ENCODE data around the gene NMBR. TPM values are rescaled to one million over a fixed set of nuclear protein-coding genes. Genes with fewer than 3 reads are reported as not detected.

Gene NMBR
- total and polyA plus RNA-seq, 2 of the 8 experiments (the other 6 are each of a cell fraction or from before 2014, with no cell fraction given): 0.08 TPM; not detected in 1

- Histone ChIP-seq H2BK120ac (replicated peaks; ENCODE audit: low read depth, low read length) (no peak overlapping the region), H3K23me2 (ENCODE audit: low read depth, low read length) (no peaks in the 10 kb centered on the region), H2BK20ac (ENCODE audit: low read length) (no peak overlapping the region), H3K79me2 (ENCODE audit: control insufficient read depth in 1 of 2, insufficient read depth in 2 of 2, low read length in 2 of 2) (no peaks in the 10 kb centered on the region), H3K36me3 (ENCODE audit: control insufficient read depth in 2 of 4, insufficient read depth in 4 of 4, low read length in 3 of 4) (no peaks in the 10 kb centered on the region), H4K5ac (ENCODE audit: insufficient read length, low read depth, low read length) (no peak overlapping the region), H3K14ac (ENCODE audit: insufficient read length) (no peak overlapping the region), H2BK5ac (ENCODE audit: low read depth, low read length) (no peak overlapping the region), H3K4me3 (ENCODE audit: extremely low read depth in 1 of 4, insufficient read depth in 2 of 4, low read depth in 3 of 4, low read length in 4 of 4) (no peak overlapping the region), H3K79me1 (ENCODE audit: low read depth, low read length) (no peaks in the 10 kb centered on the region), H3K18ac (ENCODE audit: extremely low read depth, low read length) (no peak overlapping the region), H2AK5ac (ENCODE audit: low read depth, low read length) (no peak overlapping the region), H3K56ac (replicated peaks; ENCODE audit: insufficient read length, low read depth, low read length) (no peak overlapping the region), H3K9me3 (ENCODE audit: insufficient read depth in 2 of 2, low read depth in 1 of 2, low read length in 1 of 2) (no peaks in the 10 kb centered on the region), H3K27ac (ENCODE audit: low read depth, low read length) (no peak overlapping the region), H4K20me1 (replicated peaks in 1 of 2; ENCODE audit: control insufficient read depth in 1 of 2, insufficient read depth in 2 of 2, low read length in 2 of 2) (no peaks in the 10 kb centered on the region), H3K4me2 (ENCODE audit: insufficient read depth in 1 of 2, low read depth in 2 of 2, low read length in 2 of 2) (no peak overlapping the region), H2BK12ac (ENCODE audit: low read depth, low read length) (no peak overlapping the region), H2BK15ac (ENCODE audit: low read length) (no peak overlapping the region), H3K9ac (replicated peaks in 1 of 4; ENCODE audit: extremely low read depth in 1 of 4, low read depth in 3 of 4, low read length in 3 of 4) (no peak overlapping the region), H3K23ac (ENCODE audit: insufficient read length) (no peak overlapping the region), H2AFZ (ENCODE audit: low read length) (no peak overlapping the region), H3K4ac (replicated peaks; ENCODE audit: insufficient read length, low read depth, low read length) (no peak overlapping the region), H3K27me3 (replicated peaks in 1 of 4; ENCODE audit: control insufficient read depth in 3 of 4, extremely low read depth in 1 of 4, insufficient read depth in 3 of 4, low read length in 3 of 4) (no peaks in the 10 kb centered on the region), H4K91ac (replicated peaks; ENCODE audit: insufficient read length, low read length) (no peak overlapping the region), H4K8ac (ENCODE audit: extremely low read depth, insufficient read depth, low read length) (no peak overlapping the region), H3K4me1 (replicated peaks in 1 of 4; ENCODE audit: control insufficient read depth in 3 of 4, insufficient read depth in 4 of 4, low read length in 3 of 4) (no peaks in the 10 kb centered on the region)
- POLR2A ChIA-PET (ENCODE audit: partially characterized antibody): no interaction called here
- 84% methylated on average over 3 of the region's 3 CpGs; no CpG with 5 or more reads in 1 of the 2 experiments for WGBS, 2 experiments (ENCODE audit: extremely low coverage in 1 of 2, insufficient coverage in 1 of 2, insufficient read length in 1 of 2, insufficient replicate concordance in 2 of 2, low coverage in 1 of 2, low lambda C conversion rate in 2 of 2, missing lambda C conversion rate in 1 of 2)
- FAIRE-seq: no peak
- DNase-seq (ENCODE audit: low read depth in 1 of 2, low spot score in 2 of 2): no peak
- CTCF ChIA-PET (ENCODE audit: partially characterized antibody): interaction anchor here (0.6 to 1.5 kb wide), 5 partner anchors 9 to 105 kb away, joined by 3 to 6 read pairs (median 4); partner anchors contain the start of gene NMBR
- TF ChIP-seq YY1 (IDR thresholded peaks at IDR 0.05; ENCODE audit: low read depth, low read length) (no peak), RBBP5 (IDR thresholded peaks at IDR 0.05; ENCODE audit: borderline replicate concordance, low read depth, low read length) (no peak), TAF1 (IDR thresholded peaks at IDR 0.05; ENCODE audit: low read depth, low read length) (no peak)
Measured at GRCh38 chr6:142118328-142118727, 28.6 kb downstream of the NMBR start.

All from H1 (cell line).